Ovary (tissue), 3 donors: Measurements from ENCODE around the gene NEDD4L.

Experiments
- CTCF ChIP-seq, 3 donors: fragments of 450-650 bp in 2 of 3; fragments of 200-600 bp in 1 of 3; IDR thresholded peaks; one replicate each; pipeline versions ENCODE4 v1.5.1 to v1.8.0; 2016 to 2022; ENCODE audit warnings: antibody characterized with exemption in 3 of 3, mild to moderate bottlenecking in 1 of 3
- EP300 ChIP-seq: sonication (generic); formaldehyde crosslinking; IDR thresholded peaks from one replicate; pipeline ENCODE4 v1.6.1; 2017; ENCODE audit warnings: antibody characterized with exemption
- POLR2A ChIP-seq: fragments of 450-650 bp; IDR thresholded peaks from one replicate; pipeline ENCODE4 v1.6.1; 2017; ENCODE audit warnings: antibody characterized with exemption, mild to moderate bottlenecking, moderate library complexity
- donor health status: DM: no; HTN: no; CAD: no.

DNA sequence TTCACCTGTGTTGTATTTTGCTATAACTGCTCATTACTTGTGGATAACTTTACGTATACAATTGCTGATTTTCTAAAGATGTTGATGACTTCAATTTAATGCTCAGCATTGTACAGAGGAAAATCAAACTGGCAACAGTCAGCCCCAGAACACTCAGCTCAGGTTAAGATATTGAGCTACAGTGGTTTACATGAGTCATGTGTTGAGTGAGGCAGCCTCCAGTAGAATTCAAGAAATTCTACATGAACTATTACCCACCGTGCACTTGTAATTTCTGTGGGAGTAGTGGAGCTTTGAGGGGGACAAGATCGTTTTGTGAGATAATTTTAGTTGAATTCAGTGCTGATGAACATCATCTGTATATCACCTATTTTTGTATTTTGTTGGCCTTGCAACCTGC is 292.6 kb downstream of the NEDD4L start:
- TF ChIP-seq CTCF (IDR thresholded peaks at IDR 0.05) (no peak), EP300 (no peak), POLR2A (no peak)
